GM19240 (cell line): ENCODE measurements around the gene FLOT2.
"Not testable (repeated sequence)": the region's sequence is repeated elsewhere in the genome, so short reads cannot be mapped to it uniquely, and the experiment has no call there.

Experiments used
- DNase-seq: peaks from one replicate; pipeline ENCODE4 v3.0.0; 2011; ENCODE audit warnings: low spot score; ENCODE audit not compliant: insufficient read length

The FLOT2 gene

GRCh38 chr17:28877150-28877711, 20.3 kb downstream of the FLOT2 start:
- DNase-seq: not testable (repeated sequence)

DNA sequence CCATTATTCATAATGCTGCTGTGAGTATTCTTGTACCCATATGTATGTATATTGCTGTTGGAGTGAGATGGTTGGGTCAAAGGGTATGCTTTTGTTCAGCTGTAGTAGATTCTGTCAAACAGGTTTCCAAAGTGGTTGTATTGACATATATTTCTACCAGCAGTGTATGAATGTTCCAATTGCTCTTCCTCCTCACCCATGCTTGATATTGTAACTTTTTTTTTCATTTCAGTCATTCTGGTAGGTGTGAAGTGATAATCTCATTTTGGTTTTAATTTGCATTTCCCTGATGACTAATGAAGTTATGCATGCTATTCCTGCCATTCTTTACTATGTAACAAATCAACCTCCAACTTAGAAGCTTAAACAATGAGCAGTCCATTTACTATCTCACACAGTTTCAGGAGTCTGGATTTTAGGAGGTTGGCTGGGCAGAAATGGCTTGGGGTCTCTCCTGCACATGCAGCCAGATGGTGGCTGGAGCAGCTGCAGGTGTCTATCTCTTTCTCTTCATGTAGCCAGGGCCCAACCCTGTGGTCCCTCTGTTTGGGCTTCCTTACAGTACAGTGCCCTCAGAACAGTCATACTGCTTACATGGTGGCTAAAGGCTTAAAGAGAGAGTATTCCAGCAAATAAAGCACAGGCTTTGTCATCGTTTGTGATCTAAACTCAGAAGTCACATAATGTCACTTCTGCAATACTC, 21.5 kb downstream of the FLOT2 start:
- DNase-seq: no peak

- DNase-seq: no peak
Measured at GRCh38 chr17:28874750-28875149, 22.8 kb downstream of the FLOT2 start.

DNA sequence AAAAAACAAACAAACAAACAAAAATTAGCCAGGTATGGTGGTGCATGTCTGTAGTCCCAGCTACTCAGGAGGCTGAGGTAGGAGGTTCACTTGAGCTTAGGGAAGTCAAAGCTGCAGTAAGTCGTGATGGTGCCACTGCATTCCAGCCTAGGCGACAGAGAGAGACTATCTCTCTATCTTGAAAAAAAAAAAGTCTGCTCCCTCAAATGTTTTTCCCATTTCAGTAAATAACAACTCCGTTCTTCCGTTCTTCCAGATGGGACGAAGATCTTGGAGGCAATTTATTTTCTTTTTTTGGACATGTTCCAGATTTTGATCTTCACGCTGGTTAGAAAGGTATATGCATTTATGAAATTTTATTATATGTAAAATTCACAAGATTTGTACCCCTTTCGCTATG, 23.7 kb downstream of the FLOT2 start:
- DNase-seq: no peak

- peak; percentile 87 for DNase-seq
Measured at GRCh38 chr17:28871056-28871579, 26.4 kb downstream of the FLOT2 start.

GRCh38 chr17:28867276-28867675, 30.3 kb downstream of the FLOT2 start:
- no peak for DNase-seq

DNA sequence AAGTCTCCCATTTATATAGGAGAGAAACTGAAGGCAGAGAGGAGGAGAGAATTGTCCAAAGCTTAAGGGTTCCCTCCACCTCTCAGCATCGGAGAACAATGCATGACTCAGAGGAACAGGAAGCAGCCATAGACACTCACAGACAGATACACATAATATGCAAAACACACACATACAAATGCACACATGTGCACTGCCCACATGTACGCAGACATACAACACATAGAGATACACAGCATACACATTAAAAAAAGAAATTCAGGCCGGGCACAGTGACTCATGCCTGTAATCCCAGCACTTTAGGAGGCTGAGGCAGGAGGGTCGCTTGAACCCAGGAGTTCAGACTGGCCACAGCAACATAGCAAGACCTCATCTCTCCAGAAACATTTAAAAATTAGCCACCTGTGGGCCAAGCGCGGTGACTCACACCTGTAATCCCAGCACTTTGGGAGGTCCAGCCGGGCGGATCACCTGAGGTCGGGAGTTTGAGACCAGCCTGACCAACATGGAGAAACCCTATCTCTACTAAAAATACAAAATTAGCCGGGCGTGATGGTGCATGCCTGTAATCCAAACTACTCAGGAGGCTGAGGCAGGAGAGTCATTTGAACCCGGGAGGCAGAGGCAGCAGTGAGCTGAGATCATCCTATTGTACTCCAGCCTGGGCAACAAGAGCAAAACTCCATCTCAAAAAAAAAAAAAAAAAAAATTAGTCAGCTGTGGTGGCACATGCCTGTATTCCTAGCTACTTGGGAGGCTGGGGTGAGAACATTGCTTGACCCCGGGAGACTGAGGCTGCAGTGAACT, 31.4 kb downstream of the FLOT2 start:
- DNase-seq: no peak

DNA sequence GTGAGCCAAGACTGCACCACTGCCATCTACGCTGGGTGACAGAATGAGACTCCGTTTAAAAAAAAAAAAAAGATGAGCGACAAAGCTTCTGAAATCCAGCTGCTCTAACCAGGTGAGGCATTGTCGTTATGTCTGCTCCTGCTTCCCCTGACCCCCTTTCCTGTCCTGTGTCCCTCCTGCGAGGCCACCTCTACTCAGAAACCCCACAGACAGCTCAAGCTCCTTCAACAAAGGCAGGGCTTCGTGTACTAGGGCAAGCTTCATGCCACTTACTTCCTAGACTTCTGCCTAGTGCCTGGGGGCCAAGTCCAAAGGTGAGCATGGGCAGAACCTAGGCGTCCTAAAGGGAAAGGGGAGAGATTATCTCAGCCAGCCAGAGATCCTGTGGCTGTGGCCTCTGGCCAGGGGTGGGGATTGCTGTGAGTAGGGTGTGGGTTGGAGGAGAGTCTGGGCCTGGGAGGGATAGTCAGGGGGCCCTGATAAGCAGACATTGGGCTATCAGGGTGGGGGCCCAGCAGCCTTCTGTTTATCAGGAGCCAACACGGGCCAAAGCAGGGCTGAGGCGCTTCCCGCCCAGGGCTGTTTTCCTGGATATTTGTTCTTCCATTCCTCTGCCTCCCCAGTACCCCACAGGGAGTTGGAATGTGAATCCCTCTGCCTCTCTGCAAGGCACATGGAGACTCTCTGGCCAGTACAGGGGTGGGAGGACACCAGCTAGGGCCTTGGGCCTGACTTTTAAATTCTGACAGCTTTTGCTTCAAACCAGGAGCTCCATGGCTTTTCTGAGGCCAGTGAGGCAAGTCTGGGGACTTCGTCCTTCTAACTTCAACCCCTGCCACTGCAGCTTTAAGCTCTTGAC, 32.3 kb downstream of the FLOT2 start:
- no peak for DNase-seq

DNA sequence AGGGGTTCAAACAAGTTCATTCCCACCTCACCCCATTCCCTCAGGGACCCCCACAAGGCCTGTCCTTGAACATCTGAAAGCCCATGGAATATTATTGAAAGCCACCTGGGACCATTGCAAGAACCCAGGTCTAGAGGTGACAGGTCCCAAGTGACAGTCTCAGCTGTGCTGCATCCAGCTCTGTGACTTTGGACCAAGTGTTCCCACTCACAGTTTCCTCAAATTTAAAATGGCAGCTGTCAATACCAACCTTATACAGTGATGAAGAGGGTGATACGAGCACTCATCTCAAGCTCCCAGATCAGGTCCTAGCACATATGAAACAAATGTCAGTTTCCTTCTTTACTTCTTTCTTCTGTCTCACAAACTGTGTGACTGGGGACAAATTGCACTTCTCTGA, 33.6 kb downstream of the FLOT2 start:
- no peak for DNase-seq

DNA sequence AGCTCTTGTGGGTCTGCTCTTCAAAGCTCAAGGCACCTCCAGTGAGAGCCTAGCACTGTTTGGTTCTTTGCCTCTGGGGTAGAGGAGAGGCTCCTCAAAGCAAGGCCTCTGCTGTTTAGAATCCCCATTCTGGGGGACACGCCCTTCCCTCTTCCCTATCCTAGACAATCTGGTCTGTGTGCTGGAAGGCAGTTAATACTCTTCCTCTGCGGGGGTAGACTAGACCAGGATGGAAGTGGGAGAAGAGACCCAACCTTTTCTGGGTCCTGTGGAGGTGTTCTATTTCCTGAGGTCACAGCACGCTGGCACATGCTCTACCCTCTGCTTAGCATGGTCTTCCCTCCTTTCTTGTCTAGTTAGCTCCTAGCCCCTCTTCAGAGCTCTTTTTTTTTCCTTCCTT, 35.0 kb downstream of the FLOT2 start:
- no peak for DNase-seq

- no peak for DNase-seq
Measured at GRCh38 chr17:28861393-28862203, 35.9 kb downstream of the FLOT2 start.

DNA sequence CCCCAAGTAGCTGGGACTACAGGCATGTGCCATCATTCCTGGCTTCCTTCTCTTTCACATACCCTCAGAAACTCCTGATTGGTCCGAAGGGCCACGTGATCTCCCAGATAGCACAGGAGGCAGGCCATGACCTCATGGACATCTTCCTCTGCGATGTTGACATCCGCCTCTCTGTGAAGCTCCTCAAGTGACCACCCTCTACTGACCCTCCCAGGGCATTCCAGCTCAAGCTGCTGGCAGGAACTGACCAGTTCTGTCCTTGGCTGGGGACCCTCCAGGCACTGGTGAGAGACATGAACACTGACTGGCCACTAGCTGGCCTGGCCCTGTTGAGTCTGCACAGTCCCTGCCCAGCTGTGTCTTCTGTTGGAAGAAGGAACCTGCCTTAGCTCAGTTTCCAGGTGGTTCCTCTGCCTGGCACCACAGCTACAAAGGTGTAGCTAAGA, 37.1 kb downstream of the FLOT2 start:
- DNase-seq: no peak

GRCh38 chr17:28858801-28859355, 38.7 kb downstream of the FLOT2 start:
- no peak for DNase-seq

DNA sequence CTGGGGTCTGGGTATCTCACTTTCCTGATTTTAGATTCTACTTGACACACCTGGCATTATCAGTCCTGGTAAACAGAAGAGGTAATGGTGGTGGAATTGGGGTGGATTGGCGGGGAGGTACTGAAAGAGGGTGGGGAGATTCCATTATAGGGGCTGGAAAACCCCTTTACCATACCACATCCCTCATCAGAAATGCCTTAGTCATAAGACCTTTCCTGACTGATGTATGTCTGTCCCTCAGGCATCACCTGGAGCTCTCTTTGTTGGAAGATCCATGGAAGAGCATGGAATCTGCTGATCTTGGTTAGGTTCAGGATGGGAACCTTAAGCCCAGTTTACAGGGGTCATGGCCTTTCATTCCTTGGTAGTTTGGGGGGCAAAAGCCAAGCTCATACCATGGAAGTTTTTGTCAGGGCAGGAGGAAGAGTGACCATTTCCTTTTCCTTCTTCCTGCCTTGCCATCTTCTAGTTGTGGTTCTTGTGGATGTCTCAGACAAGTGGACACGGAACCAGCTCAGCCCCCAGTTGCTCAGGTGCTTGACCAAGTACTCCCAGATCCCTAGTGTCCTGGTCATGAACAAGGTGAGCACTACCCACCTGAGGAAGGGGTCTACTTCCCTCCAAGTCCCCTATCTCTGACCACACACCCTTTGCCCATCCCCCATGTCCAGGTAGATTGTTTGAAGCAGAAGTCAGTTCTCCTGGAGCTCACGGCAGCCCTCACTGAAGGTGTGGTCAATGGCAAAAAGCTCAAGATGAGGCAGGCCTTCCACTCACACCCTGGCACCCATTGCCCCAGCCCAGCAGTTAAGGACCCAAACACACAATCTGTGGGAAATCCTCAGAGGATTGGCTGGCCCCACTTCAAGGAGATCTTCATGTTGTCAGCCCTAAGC, 39.4 kb downstream of the FLOT2 start:
- no peak for DNase-seq

- DNase-seq: no peak
Measured at GRCh38 chr17:28856028-28856574, 41.4 kb downstream of the FLOT2 start.

- no peak for DNase-seq
Measured at GRCh38 chr17:28855336-28855679, 42.2 kb downstream of the FLOT2 start.

DNA sequence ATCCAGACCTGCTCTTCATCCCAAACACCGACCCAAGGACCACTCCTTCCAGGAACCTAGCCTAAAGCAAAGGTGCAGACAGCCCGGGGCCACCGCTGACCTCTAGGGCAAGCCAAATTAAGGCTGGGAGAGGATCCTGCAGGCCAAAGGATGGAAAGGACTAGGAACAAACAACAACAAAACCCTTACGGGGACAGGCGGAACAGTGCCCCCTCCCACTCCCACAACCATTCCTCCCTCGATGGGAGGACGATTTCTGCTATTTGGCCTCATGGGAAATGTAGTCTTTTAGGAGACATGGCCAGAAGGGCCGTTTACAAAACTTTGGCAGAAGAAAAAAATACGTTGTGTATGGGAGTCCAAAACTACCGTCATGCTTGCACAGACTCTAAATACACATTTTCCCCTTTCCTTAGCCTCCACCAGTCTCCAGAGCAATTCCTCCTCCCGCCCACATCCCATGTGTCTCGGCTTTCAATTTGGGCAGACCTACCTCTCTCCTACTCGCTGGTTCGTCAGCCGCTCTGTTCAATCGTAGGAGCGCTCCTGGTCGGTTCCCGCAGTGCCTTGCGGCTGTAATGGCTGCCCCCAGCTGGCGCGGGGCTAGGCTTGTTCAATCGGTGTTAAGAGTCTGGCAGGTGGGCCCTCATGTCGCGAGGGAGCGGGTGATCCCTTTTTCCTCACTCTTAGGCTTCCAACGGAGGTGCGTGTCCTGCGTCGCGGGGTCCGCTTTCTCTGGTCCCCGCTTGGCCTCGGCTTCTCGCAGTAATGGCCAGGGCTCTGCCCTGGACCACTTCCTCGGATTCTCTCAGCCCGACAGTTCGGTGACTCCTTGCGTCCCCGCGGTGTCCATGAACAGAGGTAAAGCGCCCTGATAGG, 42.8 kb downstream of the FLOT2 start, which contains the start of gene ERAL1:
Gene ERAL1, plus strand, starts transcription at position 560 of the 879 bp plus-strand sequence. Its CDS starts 19 bp downstream, at position 579.
- peak; percentile 94 for DNase-seq

DNA sequence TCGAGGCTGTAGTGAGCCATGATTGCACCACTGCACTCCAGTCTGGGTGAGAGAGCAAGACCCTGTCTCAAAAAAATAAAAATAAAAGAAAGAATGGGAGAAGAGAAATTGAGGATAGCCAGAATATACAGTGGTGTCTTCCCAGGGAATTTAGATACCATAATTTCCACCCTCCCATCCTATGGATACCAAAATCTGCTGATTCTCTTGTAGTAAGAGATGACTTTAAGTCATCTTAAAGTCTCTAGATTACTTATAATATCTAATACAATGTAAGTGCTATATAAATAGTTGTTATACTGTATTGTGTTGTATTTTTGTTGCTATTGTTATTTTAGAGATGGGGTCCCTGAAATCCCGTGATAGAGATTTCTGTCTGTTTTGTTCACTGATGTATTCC, 44.2 kb downstream of the FLOT2 start:
- DNase-seq: no peak
